WTC11 (cell line): ENCODE results near the gene TREM2.

ENCODE experiments used
- E2F1 ChIP-seq: sonication (generic); formaldehyde crosslinking; IDR thresholded peaks from 2 replicates; pipeline ENCODE4 v1.8.0; 2022; ENCODE audit warnings: mild to moderate bottlenecking, missing genetic modification reagents
- EMX1 ChIP-seq: fragments of 250-450 bp; sonication (Bioruptor Pico); IDR thresholded peaks from 2 replicates; pipeline ENCODE4 v1.8.0; 2021; ENCODE audit warnings: mild to moderate bottlenecking
- HMGXB4 ChIP-seq: sonication (generic); formaldehyde crosslinking; IDR thresholded peaks from 2 replicates; pipeline ENCODE4 v1.8.1; 2023; ENCODE audit warnings: mild to moderate bottlenecking, moderate library complexity, missing genetic modification reagents
- MAX ChIP-seq: sonication (generic); formaldehyde crosslinking; IDR thresholded peaks from 2 replicates; pipeline ENCODE4 v1.8.0; 2022; ENCODE audit warnings: mild to moderate bottlenecking, missing genetic modification reagents
- NR2C2 ChIP-seq: sonication (generic); formaldehyde crosslinking; IDR thresholded peaks from 2 replicates; pipeline ENCODE4 v1.8.0; 2022; ENCODE audit warnings: mild to moderate bottlenecking, missing genetic modification reagents
- TEAD4 ChIP-seq: sonication (generic); formaldehyde crosslinking; IDR thresholded peaks from 2 replicates; pipeline ENCODE4 v1.8.0; 2022; ENCODE audit warnings: mild to moderate bottlenecking, missing genetic modification reagents
- USF2 ChIP-seq: sonication (generic); formaldehyde crosslinking; IDR thresholded peaks from 2 replicates; pipeline ENCODE4 v1.8.1; 2023; ENCODE audit warnings: mild to moderate bottlenecking, missing genetic modification reagents, moderate library complexity
- TF ChIP-seq, protein P1 (sequence below): fragments of 200-600 bp; IDR thresholded peaks from 2 replicates; pipeline ENCODE4 v1.8.0; 2022; ENCODE audit warnings: antibody characterized with exemption
- TF ChIP-seq, protein P2 (sequence below): sonication (generic); formaldehyde crosslinking; conservative IDR thresholded peaks from 2 replicates; pipeline ENCODE4 v1.8.1; 2023; ENCODE audit warnings: mild to moderate bottlenecking, low read depth, missing genetic modification reagents, moderate library complexity
- TF ChIP-seq, protein P3 (sequence below): sonication (generic); formaldehyde crosslinking; IDR thresholded peaks from 2 replicates; pipeline ENCODE4 v1.8.0; 2022; ENCODE audit warnings: missing genetic modification reagents
- TF ChIP-seq, protein P4 (sequence below): sonication (generic); formaldehyde crosslinking; IDR thresholded peaks from 2 replicates; pipeline ENCODE4 v1.8.1; 2022; ENCODE audit warnings: missing genetic modification reagents, borderline replicate concordance
- TF ChIP-seq, protein P5 (sequence below): sonication (generic); formaldehyde crosslinking; conservative IDR thresholded peaks from 2 replicates; pipeline ENCODE4 v1.8.1; 2022; ENCODE audit warnings: mild to moderate bottlenecking, missing genetic modification reagents

DNA sequence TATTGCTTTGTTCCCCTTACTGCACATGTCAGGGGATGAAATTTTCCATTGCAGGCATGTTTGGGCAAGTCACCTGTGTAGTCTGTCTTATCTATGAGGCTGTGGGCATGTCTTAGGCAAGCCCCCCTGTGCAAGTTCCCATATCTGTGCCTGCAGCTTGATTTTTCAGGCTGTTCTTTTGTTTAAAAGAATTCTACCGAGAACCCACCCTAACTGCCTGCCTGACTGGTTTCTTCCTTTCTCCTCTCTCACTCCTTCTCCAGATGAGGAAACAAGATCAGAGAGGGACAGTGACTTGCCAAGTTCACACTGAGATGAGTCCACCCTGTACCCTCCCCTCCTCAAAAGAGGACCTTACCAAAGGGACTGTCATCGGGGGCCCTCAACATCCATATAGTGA, 27.1 kb upstream of the TREM2 start:
- no peak for TF ChIP-seq USF2 (CRISPR knock-in tag)
- TF ChIP-seq, protein P1, sequence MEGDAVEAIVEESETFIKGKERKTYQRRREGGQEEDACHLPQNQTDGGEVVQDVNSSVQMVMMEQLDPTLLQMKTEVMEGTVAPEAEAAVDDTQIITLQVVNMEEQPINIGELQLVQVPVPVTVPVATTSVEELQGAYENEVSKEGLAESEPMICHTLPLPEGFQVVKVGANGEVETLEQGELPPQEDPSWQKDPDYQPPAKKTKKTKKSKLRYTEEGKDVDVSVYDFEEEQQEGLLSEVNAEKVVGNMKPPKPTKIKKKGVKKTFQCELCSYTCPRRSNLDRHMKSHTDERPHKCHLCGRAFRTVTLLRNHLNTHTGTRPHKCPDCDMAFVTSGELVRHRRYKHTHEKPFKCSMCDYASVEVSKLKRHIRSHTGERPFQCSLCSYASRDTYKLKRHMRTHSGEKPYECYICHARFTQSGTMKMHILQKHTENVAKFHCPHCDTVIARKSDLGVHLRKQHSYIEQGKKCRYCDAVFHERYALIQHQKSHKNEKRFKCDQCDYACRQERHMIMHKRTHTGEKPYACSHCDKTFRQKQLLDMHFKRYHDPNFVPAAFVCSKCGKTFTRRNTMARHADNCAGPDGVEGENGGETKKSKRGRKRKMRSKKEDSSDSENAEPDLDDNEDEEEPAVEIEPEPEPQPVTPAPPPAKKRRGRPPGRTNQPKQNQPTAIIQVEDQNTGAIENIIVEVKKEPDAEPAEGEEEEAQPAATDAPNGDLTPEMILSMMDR, result no peak
- no peak for TF ChIP-seq NR2C2 (CRISPR knock-in tag)
- no peak for TF ChIP-seq HMGXB4
- TF ChIP-seq MAX, result no peak
- TF ChIP-seq, protein P2, sequence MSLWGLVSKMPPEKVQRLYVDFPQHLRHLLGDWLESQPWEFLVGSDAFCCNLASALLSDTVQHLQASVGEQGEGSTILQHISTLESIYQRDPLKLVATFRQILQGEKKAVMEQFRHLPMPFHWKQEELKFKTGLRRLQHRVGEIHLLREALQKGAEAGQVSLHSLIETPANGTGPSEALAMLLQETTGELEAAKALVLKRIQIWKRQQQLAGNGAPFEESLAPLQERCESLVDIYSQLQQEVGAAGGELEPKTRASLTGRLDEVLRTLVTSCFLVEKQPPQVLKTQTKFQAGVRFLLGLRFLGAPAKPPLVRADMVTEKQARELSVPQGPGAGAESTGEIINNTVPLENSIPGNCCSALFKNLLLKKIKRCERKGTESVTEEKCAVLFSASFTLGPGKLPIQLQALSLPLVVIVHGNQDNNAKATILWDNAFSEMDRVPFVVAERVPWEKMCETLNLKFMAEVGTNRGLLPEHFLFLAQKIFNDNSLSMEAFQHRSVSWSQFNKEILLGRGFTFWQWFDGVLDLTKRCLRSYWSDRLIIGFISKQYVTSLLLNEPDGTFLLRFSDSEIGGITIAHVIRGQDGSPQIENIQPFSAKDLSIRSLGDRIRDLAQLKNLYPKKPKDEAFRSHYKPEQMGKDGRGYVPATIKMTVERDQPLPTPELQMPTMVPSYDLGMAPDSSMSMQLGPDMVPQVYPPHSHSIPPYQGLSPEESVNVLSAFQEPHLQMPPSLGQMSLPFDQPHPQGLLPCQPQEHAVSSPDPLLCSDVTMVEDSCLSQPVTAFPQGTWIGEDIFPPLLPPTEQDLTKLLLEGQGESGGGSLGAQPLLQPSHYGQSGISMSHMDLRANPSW (CRISPR knock-in tag), result no peak
- no peak for TF ChIP-seq EMX1
- TF ChIP-seq TEAD4 (CRISPR knock-in tag), result no peak
- TF ChIP-seq, protein P3, sequence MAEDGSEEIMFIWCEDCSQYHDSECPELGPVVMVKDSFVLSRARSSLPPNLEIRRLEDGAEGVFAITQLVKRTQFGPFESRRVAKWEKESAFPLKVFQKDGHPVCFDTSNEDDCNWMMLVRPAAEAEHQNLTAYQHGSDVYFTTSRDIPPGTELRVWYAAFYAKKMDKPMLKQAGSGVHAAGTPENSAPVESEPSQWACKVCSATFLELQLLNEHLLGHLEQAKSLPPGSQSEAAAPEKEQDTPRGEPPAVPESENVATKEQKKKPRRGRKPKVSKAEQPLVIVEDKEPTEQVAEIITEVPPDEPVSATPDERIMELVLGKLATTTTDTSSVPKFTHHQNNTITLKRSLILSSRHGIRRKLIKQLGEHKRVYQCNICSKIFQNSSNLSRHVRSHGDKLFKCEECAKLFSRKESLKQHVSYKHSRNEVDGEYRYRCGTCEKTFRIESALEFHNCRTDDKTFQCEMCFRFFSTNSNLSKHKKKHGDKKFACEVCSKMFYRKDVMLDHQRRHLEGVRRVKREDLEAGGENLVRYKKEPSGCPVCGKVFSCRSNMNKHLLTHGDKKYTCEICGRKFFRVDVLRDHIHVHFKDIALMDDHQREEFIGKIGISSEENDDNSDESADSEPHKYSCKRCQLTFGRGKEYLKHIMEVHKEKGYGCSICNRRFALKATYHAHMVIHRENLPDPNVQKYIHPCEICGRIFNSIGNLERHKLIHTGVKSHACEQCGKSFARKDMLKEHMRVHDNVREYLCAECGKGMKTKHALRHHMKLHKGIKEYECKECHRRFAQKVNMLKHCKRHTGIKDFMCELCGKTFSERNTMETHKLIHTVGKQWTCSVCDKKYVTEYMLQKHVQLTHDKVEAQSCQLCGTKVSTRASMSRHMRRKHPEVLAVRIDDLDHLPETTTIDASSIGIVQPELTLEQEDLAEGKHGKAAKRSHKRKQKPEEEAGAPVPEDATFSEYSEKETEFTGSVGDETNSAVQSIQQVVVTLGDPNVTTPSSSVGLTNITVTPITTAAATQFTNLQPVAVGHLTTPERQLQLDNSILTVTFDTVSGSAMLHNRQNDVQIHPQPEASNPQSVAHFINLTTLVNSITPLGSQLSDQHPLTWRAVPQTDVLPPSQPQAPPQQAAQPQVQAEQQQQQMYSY (CRISPR knock-in tag), result no peak
- TF ChIP-seq, protein P4, sequence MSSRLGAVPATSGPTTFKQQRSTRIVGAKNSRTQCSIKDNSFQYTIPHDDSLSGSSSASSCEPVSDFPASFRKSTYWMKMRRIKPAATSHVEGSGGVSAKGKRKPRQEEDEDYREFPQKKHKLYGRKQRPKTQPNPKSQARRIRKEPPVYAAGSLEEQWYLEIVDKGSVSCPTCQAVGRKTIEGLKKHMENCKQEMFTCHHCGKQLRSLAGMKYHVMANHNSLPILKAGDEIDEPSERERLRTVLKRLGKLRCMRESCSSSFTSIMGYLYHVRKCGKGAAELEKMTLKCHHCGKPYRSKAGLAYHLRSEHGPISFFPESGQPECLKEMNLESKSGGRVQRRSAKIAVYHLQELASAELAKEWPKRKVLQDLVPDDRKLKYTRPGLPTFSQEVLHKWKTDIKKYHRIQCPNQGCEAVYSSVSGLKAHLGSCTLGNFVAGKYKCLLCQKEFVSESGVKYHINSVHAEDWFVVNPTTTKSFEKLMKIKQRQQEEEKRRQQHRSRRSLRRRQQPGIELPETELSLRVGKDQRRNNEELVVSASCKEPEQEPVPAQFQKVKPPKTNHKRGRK (CRISPR knock-in tag), result no peak
- TF ChIP-seq, protein P5, sequence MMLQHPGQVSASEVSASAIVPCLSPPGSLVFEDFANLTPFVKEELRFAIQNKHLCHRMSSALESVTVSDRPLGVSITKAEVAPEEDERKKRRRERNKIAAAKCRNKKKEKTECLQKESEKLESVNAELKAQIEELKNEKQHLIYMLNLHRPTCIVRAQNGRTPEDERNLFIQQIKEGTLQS, result no peak
- no peak for TF ChIP-seq E2F1 (CRISPR knock-in tag)
